Prostate gland (tissue), 2 donors: ENCODE results near the gene ZKSCAN3.

ENCODE experiments used
- CTCF ChIP-seq, 4 experiments: fragments of 200-600 bp in 2 of 4; fragments of 450-650 bp in 2 of 4; sonication (generic) in 2 of 4; IDR thresholded peaks; 1 replicate in 3 of 4; 2 replicates in 1 of 4; pipeline ENCODE4 v1.5.1; 2016 to 2019; ENCODE audit warnings: antibody characterized with exemption in 4 of 4, mild to moderate bottlenecking in 2 of 4, moderate library complexity in 2 of 4
- POLR2AphosphoS5 ChIP-seq: sonication (generic); formaldehyde crosslinking; IDR thresholded peaks from one replicate; pipeline ENCODE4 v1.6.1; 2017; ENCODE audit warnings: antibody characterized with exemption

- TF ChIP-seq CTCF (IDR thresholded peaks at IDR 0.05) (no peak), POLR2AphosphoS5 (peak; percentile 46)
Observed at GRCh38 chr6:28322661-28323060, 27.1 kb upstream of the ZKSCAN3 start.
